GM12892 (cell line): ENCODE measurements around the gene C5.

Experiments
- POLR2A ChIP-seq: IDR thresholded peaks from 2 replicates; pipeline ENCODE4 v1.6.1; 2011; ENCODE audit warnings: low read depth, low read length, control low read depth
- POLR2AphosphoS5 ChIP-seq: IDR thresholded peaks from 2 replicates; pipeline ENCODE4 v1.6.1; 2011; ENCODE audit warnings: low read depth, low read length, control low read depth
- TAF1 ChIP-seq: IDR thresholded peaks from 2 replicates; pipeline ENCODE4 v1.6.1; 2011; ENCODE audit warnings: low read depth, mild to moderate bottlenecking, control low read depth, low read length, borderline replicate concordance

GRCh38 chr9:121023064-121023463, 27.0 kb downstream of the C5 start:
- no peak for TF ChIP-seq POLR2A
- TF ChIP-seq POLR2AphosphoS5 = no peak
- TF ChIP-seq TAF1 = no peak
